ENCODE results near the gene CNGA1. TPM values are rescaled to one million over a fixed set of nuclear protein-coding genes. Genes with fewer than 3 reads are reported as not detected.
A peak's percentile ranks its signal among the peaks of the same experiment; 100 is the strongest.

Gene CNGA1
- total RNA-seq: 10 to 100 TPM in 1 of 3 donors, 1 to 10 TPM in 2; 2.2 to 17.8 (median 5.4) TPM
- long read RNA-seq, donor 1, partial matches to known transcripts: 3 of 6 reads
- long read RNA-seq, donor 1, other reads (novel, unspliced or antisense): 3 of 6 reads
- long read RNA-seq, donor 2, partial matches to known transcripts: 4 of 7 reads
- long read RNA-seq, donor 2, other reads (novel, unspliced or antisense): 2 of 7 reads

DNA sequence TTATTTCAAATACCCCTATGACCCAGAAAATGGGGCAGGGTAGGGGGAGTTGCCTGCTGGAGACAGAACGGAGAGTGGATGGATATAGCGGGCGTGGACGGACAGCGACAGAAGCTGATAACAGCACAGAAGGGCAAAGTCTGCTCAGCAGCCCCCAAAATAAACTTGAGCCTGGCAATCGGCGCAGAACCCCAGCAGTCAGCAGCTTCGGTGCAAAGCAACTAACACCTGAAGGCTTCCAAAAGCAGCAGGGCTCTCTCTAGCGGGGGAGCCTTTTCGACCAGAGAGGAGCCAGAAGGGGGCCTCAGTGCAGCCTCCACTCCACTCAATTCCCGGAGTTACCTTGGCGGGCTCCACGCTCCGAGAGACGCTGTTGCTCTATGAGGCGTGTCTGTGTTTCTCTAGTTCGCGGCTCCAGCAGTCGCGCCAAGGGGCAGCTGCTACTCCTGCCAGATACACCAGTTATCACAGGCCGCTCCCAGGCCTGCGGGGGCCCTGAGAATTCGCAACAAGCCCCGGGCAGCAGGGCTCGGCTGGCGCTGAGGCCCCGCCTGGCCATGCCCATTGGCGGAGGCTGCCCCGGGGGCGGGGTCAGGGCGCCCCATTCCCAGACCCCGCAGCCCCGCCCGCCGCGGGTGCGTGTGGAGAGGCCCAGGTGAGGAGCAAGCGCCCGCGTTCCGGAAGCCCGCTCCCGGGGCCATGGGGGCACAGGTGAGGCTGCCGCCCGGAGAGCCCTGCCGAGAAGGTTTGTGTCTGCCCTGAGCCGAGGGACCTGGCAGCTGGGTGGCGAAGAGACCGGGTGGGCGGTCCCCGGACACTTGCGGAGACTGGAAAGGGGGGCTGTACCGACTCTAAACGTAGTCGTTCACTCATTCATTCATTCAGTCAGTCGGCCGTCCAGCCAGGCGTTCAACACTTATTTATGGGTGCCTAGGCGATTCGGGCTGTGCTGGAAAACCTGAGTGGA lies at the start of gene CNGA1, which contains the start of gene NIPAL1:
TSS of gene CNGA1 (minus strand) at position 541 of the 967 bp plus-strand sequence. CDS start 63,992 bp downstream, outside the sequence.
TSS of gene NIPAL1 (plus strand) at position 632 of the 967 bp plus-strand sequence. CDS start at position 700, 68 bp downstream.
- intact Hi-C loops (cut with DNase I, micrococcal nuclease): no loop called here
- H3K4me1 ChIP-seq (ENCODE audit: low read depth): peaks cover 28% of the 10 kb centered on the region
- TF ChIP-seq, protein P1, sequence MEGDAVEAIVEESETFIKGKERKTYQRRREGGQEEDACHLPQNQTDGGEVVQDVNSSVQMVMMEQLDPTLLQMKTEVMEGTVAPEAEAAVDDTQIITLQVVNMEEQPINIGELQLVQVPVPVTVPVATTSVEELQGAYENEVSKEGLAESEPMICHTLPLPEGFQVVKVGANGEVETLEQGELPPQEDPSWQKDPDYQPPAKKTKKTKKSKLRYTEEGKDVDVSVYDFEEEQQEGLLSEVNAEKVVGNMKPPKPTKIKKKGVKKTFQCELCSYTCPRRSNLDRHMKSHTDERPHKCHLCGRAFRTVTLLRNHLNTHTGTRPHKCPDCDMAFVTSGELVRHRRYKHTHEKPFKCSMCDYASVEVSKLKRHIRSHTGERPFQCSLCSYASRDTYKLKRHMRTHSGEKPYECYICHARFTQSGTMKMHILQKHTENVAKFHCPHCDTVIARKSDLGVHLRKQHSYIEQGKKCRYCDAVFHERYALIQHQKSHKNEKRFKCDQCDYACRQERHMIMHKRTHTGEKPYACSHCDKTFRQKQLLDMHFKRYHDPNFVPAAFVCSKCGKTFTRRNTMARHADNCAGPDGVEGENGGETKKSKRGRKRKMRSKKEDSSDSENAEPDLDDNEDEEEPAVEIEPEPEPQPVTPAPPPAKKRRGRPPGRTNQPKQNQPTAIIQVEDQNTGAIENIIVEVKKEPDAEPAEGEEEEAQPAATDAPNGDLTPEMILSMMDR (IDR thresholded peaks at IDR 0.05): no peak
- H3K36me3 ChIP-seq (ENCODE audit: low read depth): no peaks in the 10 kb centered on the region
- DNase-seq (peak; percentile 92 to 95 (median 93)), ATAC-seq (peak; percentile 95)
- peak within 1 kb of the TSS; percentile 35 for H3K4me3 ChIP-seq
- H3K9me3 ChIP-seq: no peaks in the 10 kb centered on the region

DNA sequence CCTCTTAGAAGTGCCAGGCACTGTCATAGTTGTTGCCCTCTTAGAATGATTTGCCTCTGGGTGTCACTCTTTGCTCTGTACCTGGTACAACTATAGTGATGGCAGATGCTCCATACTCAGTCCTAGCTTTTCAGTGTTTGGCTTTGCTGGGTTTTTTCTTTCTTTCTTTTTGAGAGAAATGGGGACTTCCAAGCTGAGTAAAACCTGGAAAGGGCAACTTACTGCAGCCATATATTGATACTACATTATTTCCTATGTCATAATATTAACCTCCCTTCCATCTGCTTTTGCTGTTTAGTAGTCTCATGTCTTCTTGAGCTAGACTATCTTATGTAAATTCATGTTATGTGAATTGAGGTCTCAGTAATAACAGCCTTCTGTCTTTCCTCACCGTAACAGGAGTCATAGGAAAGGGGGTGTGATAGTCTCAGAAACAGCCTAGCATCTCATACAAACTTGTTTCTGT lies 49.1 kb upstream of the CNGA1 start:
- intact Hi-C loops (cut with DNase I, micrococcal nuclease): no loop called here
- TF ChIP-seq, protein P1 (IDR thresholded peaks at IDR 0.05): no peak

DNA sequence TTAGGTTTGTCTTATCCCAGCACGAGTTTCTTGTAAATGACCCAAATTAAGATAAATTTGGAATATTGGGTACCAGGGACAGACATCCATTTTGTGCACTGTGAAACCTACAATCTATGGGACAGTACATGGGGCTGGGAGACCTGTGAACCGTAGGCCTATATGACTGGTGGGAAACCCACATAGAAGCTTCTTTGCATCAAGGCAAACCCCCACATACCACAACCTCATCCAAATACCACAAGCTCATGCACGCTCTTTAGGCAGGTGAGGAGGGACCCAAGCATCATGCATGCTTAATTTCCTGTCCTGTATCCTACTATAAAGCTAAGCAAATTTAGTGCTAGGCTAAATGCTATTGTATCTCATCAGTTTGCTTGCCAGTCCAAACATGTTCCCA lies 47.9 kb upstream of the CNGA1 start:
- Histone ChIP-seq H3K4me1 (ENCODE audit: low read depth) (no peaks in the 10 kb centered on the region), H3K4me3 (no peak overlapping the region), H3K9me3 (no peaks in the 10 kb centered on the region), H3K36me3 (ENCODE audit: low read depth) (no peaks in the 10 kb centered on the region)
- DNase-seq (no peak), ATAC-seq (no peak)
- TF ChIP-seq, protein P1 (IDR thresholded peaks at IDR 0.05): no peak
- intact Hi-C loops (cut with DNase I, micrococcal nuclease): no loop called here

More for the DNA sequence above, 49.1 kb upstream of the CNGA1 start:
- H3K36me3 ChIP-seq (ENCODE audit: low read depth): no peaks in the 10 kb centered on the region
- DNase-seq (no peak), ATAC-seq (no peak)
- no peaks in the 10 kb centered on the region for H3K9me3 ChIP-seq
- no peak overlapping the region for H3K4me3 ChIP-seq
- no peaks in the 10 kb centered on the region for H3K4me1 ChIP-seq (ENCODE audit: low read depth)

DNA sequence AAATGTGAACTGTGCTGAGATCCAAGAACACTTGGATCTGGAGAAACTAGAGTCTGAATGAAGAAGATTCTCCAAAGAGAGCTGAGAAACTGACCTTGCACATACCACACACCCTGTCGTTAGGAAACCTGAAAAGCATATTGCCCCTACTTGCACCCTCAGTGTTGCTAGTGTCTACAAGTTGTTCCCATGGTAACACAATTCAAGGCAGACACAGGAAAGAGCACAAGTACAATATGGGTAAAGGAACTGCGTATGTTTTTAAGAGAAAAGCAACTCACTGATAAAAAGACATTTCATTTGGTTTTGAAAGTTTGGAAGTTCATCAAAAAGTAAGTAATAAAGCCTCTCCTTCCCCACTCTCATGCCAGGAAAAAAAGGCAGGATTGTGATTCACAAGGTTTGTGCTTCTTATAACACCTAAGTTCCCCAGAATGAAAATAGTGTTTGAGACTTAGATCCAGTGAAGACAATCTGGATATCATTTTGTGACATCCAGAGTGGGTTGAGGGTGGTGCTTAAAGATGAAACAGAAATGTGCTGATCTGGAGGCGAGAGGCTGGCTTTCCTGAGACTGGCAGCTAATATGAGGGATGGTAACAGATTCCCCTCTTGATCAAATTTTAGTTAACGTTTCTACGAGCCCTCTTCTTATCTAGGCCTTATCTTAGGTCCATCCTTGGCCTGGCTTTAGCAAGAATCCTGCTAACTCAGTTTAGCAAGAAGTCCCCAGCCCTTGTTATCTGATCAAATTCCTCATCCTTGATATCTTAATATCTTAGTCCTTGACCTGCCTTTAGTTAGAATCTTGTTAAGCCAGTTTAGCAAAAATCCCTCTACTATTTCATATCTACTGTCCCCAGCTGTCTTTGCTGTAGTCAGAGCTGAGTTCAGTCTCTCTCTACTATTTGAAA lies 42.4 kb upstream of the CNGA1 start:
- H3K4me3 ChIP-seq: no peak overlapping the region
- H3K9me3 ChIP-seq: no peaks in the 10 kb centered on the region
- no peak for DNase-seq
- TF ChIP-seq, protein P1 (IDR thresholded peaks at IDR 0.05): no peak
- intact Hi-C loops (cut with DNase I, micrococcal nuclease): no loop called here
- H3K4me1 ChIP-seq (ENCODE audit: low read depth): no peaks in the 10 kb centered on the region
- no peaks in the 10 kb centered on the region for H3K36me3 ChIP-seq (ENCODE audit: low read depth)
- ATAC-seq: no peak

DNA sequence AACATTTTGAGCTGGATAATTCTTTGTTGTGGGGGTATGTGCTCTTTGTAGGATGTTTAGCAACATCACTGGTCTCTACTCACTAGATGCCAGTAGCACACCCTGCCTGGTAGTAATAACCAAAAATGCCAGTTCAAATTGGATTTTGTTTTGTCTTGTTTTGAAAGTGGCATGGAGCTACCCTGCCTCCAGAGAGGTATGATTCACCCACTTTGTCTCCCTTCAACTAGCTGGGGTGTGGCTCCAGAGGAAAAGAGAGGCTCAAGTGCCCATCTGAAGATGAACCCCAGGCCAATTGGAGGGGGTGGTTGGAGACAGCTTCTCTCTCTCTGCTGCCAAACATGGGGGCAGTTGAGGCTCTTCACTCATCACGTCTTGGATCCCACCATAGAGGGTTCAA lies 34.6 kb upstream of the CNGA1 start:
- Histone ChIP-seq H3K4me1 (ENCODE audit: low read depth) (peaks cover 10% of the 10 kb centered on the region), H3K4me3 (no peak overlapping the region), H3K9me3 (no peaks in the 10 kb centered on the region), H3K36me3 (ENCODE audit: low read depth) (no peaks in the 10 kb centered on the region)
- ATAC-seq (no peak), DNase-seq (no peak)
- TF ChIP-seq, protein P1 (IDR thresholded peaks at IDR 0.05): no peak
- intact Hi-C loops (cut with DNase I, micrococcal nuclease): no loop called here
